T-helper 1 cell (primary cell): ENCODE measurements around the gene FTCD.

Experiments used
- DNase-seq, 5 donors: peaks; one replicate each; pipeline ENCODE4 v3.0.0-alpha.2; 2012 to 2020

The FTCD gene

DNA sequence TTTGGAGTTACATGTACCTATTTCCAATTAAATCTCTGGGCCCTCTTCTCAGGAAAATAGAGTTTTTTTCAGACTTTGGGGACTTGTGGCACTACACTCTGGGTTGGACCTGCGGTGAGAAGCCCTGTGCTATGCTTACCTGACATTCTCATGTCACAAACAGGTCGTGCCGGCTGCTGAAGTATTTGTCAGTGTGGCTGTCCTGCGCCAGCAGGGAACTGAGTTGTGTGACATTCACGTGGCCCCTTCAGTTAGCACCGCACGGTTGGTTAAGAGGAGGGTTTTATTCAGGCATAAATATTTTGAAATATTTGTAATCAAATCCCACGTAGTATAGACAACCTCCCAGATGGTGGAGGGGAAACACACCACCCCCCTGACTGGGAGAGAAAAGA, 63.8 kb downstream of the FTCD start:
- DNase-seq: no peak

DNA sequence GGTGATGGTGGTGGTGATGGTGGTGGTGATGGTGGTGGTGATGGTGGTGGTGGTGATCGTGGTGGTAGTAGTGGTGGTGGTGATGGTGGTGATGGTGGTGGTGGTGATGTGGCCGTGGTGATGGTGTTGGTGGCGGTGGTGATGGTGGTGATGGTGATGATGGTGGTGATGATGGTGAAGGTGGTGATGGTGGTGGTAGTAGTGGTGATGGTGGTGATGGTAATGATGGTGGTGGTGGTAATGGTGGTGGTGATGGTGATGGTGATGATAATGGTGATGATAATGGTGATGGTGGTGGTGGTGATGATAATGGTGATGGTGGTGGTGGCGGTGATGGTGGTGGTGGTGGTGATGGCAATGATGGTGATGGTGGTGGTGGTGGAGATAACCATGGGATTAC, 64.3 kb downstream of the FTCD start:
- DNase-seq: no peak

GRCh38 chr21:46089285-46089684, 66.1 kb downstream of the FTCD start:
- DNase-seq: no peak

GRCh38 chr21:46088189-46088588, 67.2 kb downstream of the FTCD start:
- no peak for DNase-seq

- no peak for DNase-seq
These were observed 67.7 kb downstream of the FTCD start for GRCh38 chr21:46087641-46088040.
